HepG2 (cell line): Measurements from ENCODE around the gene LMNA. TPM values are rescaled to one million over a fixed set of nuclear protein-coding genes. Genes with fewer than 3 reads are reported as not detected.

Experiments
- CERS6 ChIP-seq: sonication (generic); formaldehyde crosslinking; IDR thresholded peaks from 2 replicates; pipeline ENCODE4 v1.5.0; 2020; ENCODE audit warnings: missing genetic modification reagents
- IRF9 ChIP-seq: sonication (generic); formaldehyde crosslinking; IDR thresholded peaks from 2 replicates; pipeline ENCODE4 v1.8.0; 2022; ENCODE audit warnings: missing genetic modification reagents, mild to moderate bottlenecking, borderline replicate concordance
- KDM1A ChIP-seq: IDR thresholded peaks from 2 replicates; pipeline ENCODE4 v1.6.1; 2016; ENCODE audit warnings: missing compliant biosample characterization
- KLF11 ChIP-seq: IDR thresholded peaks from 2 replicates; pipeline ENCODE4 v1.6.1; 2016; ENCODE audit warnings: missing compliant biosample characterization
- MEF2D ChIP-seq: sonication (generic); formaldehyde crosslinking; IDR thresholded peaks from 2 replicates; pipeline ENCODE4 v1.5.1; 2020; ENCODE audit warnings: mild to moderate bottlenecking, missing genetic modification reagents
- MXD3 ChIP-seq: IDR thresholded peaks from 2 replicates; pipeline ENCODE4 v1.6.1; 2016; ENCODE audit warnings: mild to moderate bottlenecking, missing biosample characterization, missing genetic modification reagents
- NFE2L2 ChIP-seq: fragments of 150-350 bp; IDR thresholded peaks from 2 replicates; pipeline ENCODE4 v1.6.1; 2014; ENCODE audit warnings: low read length
- PRDM4 ChIP-seq: sonication (generic); formaldehyde crosslinking; IDR thresholded peaks from 2 replicates; pipeline ENCODE4 v1.9.0; 2021; ENCODE audit warnings: missing genetic modification reagents, borderline replicate concordance
- RAD21 ChIP-seq: fragments of 450-650 bp; formaldehyde crosslinking; IDR thresholded peaks from 2 replicates; pipeline ENCODE4 v1.5.0; 2020; ENCODE audit warnings: mild to moderate bottlenecking
- RAD51 ChIP-seq: fragments of 450-650 bp; IDR thresholded peaks from 2 replicates; pipeline ENCODE4 v1.6.1; 2016; ENCODE audit warnings: borderline replicate concordance
- TMF1 ChIP-seq: sonication (generic); formaldehyde crosslinking; IDR thresholded peaks from 2 replicates; pipeline ENCODE4 v1.8.1; 2022; ENCODE audit warnings: low read depth, missing genetic modification reagents
- ZHX1 ChIP-seq: sonication (generic); formaldehyde crosslinking; IDR thresholded peaks from 2 replicates; pipeline ENCODE4 v1.8.1; 2022; ENCODE audit warnings: low read depth, mild to moderate bottlenecking, missing genetic modification reagents
- ZNF292 ChIP-seq: sonication (generic); formaldehyde crosslinking; IDR thresholded peaks from 2 replicates; pipeline ENCODE4 v1.8.1; 2022; ENCODE audit warnings: mild to moderate bottlenecking, low read depth, missing genetic modification reagents, borderline replicate concordance
- ZNF3 ChIP-seq: IDR thresholded peaks from 2 replicates; pipeline ENCODE4 v1.7.0; 2017; ENCODE audit warnings: inconsistent platforms
- ZNF326 ChIP-seq: sonication (generic); formaldehyde crosslinking; IDR thresholded peaks from 2 replicates; pipeline ENCODE4 v1.4.0; 2020; ENCODE audit warnings: missing genetic modification reagents, borderline replicate concordance
- ZNF331 ChIP-seq: sonication (generic); formaldehyde crosslinking; IDR thresholded peaks from 2 replicates; pipeline ENCODE4 v1.4.0; 2020; ENCODE audit warnings: missing genetic modification reagents
- ZNF572 ChIP-seq: sonication (generic); formaldehyde crosslinking; IDR thresholded peaks from 2 replicates; pipeline ENCODE4 v1.5.1; 2020; ENCODE audit warnings: mild to moderate bottlenecking, missing genetic modification reagents
- ZSCAN21 ChIP-seq: sonication (generic); formaldehyde crosslinking; IDR thresholded peaks from 2 replicates; pipeline ENCODE4 v1.8.0; 2022; ENCODE audit warnings: mild to moderate bottlenecking, missing genetic modification reagents, moderate library complexity, borderline replicate concordance
- polyA plus RNA-seq, 8 experiments: library from polyadenylated mRNA; depleted of rRNA in 3 of 8; stranded (reverse) in 7 of 8; unstranded in 1 of 8; fragments of >200 nt; fragmentation: Illumina TruSeq in 4 of 8; extraction: Trizol in 4 of 8; gene quantifications; 2 replicates each; pipeline versions ENCODE4 v1.2.1 to v1.2.3, GENCODE V29; 2011 to 2016; ENCODE audit warnings: low read depth in 4 of 8, missing spikeins in 1 of 8, mixed read lengths in 1 of 8; ENCODE audit not compliant: insufficient read depth in 1 of 8
- total RNA-seq, 5 experiments: library from RNA; depleted of rRNA; stranded (reverse); fragments of >200 nt; fragmentation: Illumina TruSeq; extraction: Trizol; gene quantifications; 2 replicates each; pipeline ENCODE4 v1.2.3, GENCODE V29; 2016; ENCODE audit warnings: low read depth in 1 of 5

Gene LMNA
- total and polyA plus RNA-seq, 2 of the 13 experiments (the other 11 are each of a cell fraction or from before 2014, with no cell fraction given), result 107 to 225 TPM

GRCh38 chr1:156082309-156083091 lies 32.0 kb upstream of the LMNA start, which contains the start of gene MEX3A (continued):
- TF ChIP-seq ZSCAN21 (CRISPR knock-in tag) (0 out of 2 replicates have a peak, but pooled peaks have one; percentile 20), TMF1 (CRISPR knock-in tag) (no peak), KDM1A (CRISPR knock-in tag) (no peak), ZNF326 (CRISPR knock-in tag) (no peak), ZNF572 (no peak), ZNF292 (CRISPR knock-in tag) (no peak), ZNF3 (CRISPR knock-in tag) (no peak), ZNF331 (CRISPR knock-in tag) (no peak), MEF2D (CRISPR knock-in tag) (no peak), RAD51 (no peak), KLF11 (CRISPR knock-in tag) (no peak), PRDM4 (CRISPR knock-in tag) (no peak), NFE2L2 (no peak), RAD21 (CRISPR knock-in tag) (no peak), ZHX1 (CRISPR knock-in tag) (no peak), MXD3 (CRISPR knock-in tag) (no peak), IRF9 (CRISPR knock-in tag) (0 out of 2 replicates have a peak, but pooled peaks have one; percentile 58), CERS6 (CRISPR knock-in tag) (no peak)
